ENCODE results near the gene TMEM100.

The TMEM100 gene

GRCh38 chr17:55717898-55718735 is 4.5 kb downstream of the TMEM100 start:
- peak; percentile 9 to 44 for DNase-seq (ENCODE audit: low read depth in 2 of 2)

- no peak for DNase-seq (ENCODE audit: low read depth in 2 of 2)
Observed at GRCh38 chr17:55717432-55717831, 5.2 kb downstream of the TMEM100 start.

- DNase-seq (ENCODE audit: low read depth in 2 of 2): no peak
Observed at GRCh38 chr17:55710829-55711496, 11.7 kb downstream of the TMEM100 start.

- DNase-seq (ENCODE audit: low read depth in 2 of 2): no peak
Observed at GRCh38 chr17:55710410-55710809, 12.3 kb downstream of the TMEM100 start.

- DNase-seq (ENCODE audit: low read depth in 2 of 2): no peak
Observed at GRCh38 chr17:55709984-55710383, 12.7 kb downstream of the TMEM100 start.

- no peak for DNase-seq (ENCODE audit: low read depth in 2 of 2)
Observed at GRCh38 chr17:55709440-55709839, 13.2 kb downstream of the TMEM100 start.

GRCh38 chr17:55708175-55708974 is 14.3 kb downstream of the TMEM100 start:
- no peak for DNase-seq (ENCODE audit: low read depth in 2 of 2)

GRCh38 chr17:55706808-55707773 is 15.6 kb downstream of the TMEM100 start:
- no peak for DNase-seq (ENCODE audit: low read depth in 2 of 2)

- DNase-seq (ENCODE audit: low read depth in 2 of 2): no peak
Observed at GRCh38 chr17:55705847-55706246, 16.8 kb downstream of the TMEM100 start.

- no peak for DNase-seq (ENCODE audit: low read depth in 2 of 2)
Observed at GRCh38 chr17:55704401-55704800, 18.3 kb downstream of the TMEM100 start.

- DNase-seq (ENCODE audit: low read depth in 2 of 2): no peak
Observed at GRCh38 chr17:55702150-55702549, 20.5 kb downstream of the TMEM100 start.

GRCh38 chr17:55699181-55699860 is 23.3 kb downstream of the TMEM100 start:
- no peak for DNase-seq (ENCODE audit: low read depth in 2 of 2)

- DNase-seq (ENCODE audit: low read depth in 2 of 2): no peak
Observed at GRCh38 chr17:55694286-55694910, 28.3 kb downstream of the TMEM100 start.

GRCh38 chr17:55693254-55694216 is 29.1 kb downstream of the TMEM100 start:
- DNase-seq (ENCODE audit: low read depth in 2 of 2): no peak

GRCh38 chr17:55692276-55692675 is 30.4 kb downstream of the TMEM100 start:
- DNase-seq (ENCODE audit: low read depth in 2 of 2): no peak

- DNase-seq (ENCODE audit: low read depth in 2 of 2): no peak
Observed at GRCh38 chr17:55691666-55692065, 31.0 kb downstream of the TMEM100 start.

GRCh38 chr17:55690105-55690508 is 32.6 kb downstream of the TMEM100 start:
- no peak for DNase-seq (ENCODE audit: low read depth in 2 of 2)

GRCh38 chr17:55689672-55690071 is 33.0 kb downstream of the TMEM100 start:
- no peak for DNase-seq (ENCODE audit: low read depth in 2 of 2)

- DNase-seq (ENCODE audit: low read depth in 2 of 2): no peak
Observed at GRCh38 chr17:55688057-55688456, 34.6 kb downstream of the TMEM100 start.

All from stimulated activated CD4-positive, alpha-beta T cell treated with anti-CD3 and anti-CD28 coated beads, Interleukin-1b, Interleukin-23, amount 100 ng/mL, for 1 hour (primary cell).